SK-N-DZ (cell line): ENCODE results near the gene NYAP1.
"Not testable (repeated sequence)": the region's sequence is repeated elsewhere in the genome, so short reads cannot be mapped to it uniquely, and the experiment has no call there.

Experiments
- DNase-seq: peaks from one replicate; pipeline ENCODE4 v3.0.0-alpha.2; 2015; ENCODE audit warnings: low spot score
- small RNA-seq, 2 experiments: library from RNA; depleted of rRNA; stranded (forward); fragments of <200 nt; gene quantifications; one replicate each; pipeline ENCODE3, GENCODE V24; 2014

The NYAP1 gene

GRCh38 chr7:100540073-100540723 is 56.5 kb downstream of the NYAP1 start:
- no peak for DNase-seq

GRCh38 chr7:100541309-100541708 is 57.6 kb downstream of the NYAP1 start:
- DNase-seq = not testable (repeated sequence)

GRCh38 chr7:100543586-100543985 is 59.9 kb downstream of the NYAP1 start:
- DNase-seq = no peak

- no peak for DNase-seq
Measured at GRCh38 chr7:100544386-100544785, 60.7 kb downstream of the NYAP1 start.

Small RNA genes lying within 50 kb of the gene (small RNA-seq; reads per million reads assigned to genes)
- 0 to 0.09 reads per million in 2 experiments for gene RN7SL416P
